HG03354 (cell line): ENCODE data around the gene ASCL5.
A peak's percentile ranks its signal among the peaks of the same experiment; 100 is the strongest.

Source experiments
- ATAC-seq: cut with Tn5 transposase; IDR thresholded peaks from one replicate; pipeline ENCODE4 v1.9.1; 2021; ENCODE audit warnings: mild to moderate bottlenecking; ENCODE audit not compliant: unreplicated experiment, poor library complexity, severe bottlenecking

The ASCL5 gene

GRCh38 chr1:201138311-201138840 is 11.4 kb upstream of the ASCL5 start:
- ATAC-seq, result no peak

GRCh38 chr1:201137579-201138310 is 10.8 kb upstream of the ASCL5 start:
- no peak for ATAC-seq

DNA sequence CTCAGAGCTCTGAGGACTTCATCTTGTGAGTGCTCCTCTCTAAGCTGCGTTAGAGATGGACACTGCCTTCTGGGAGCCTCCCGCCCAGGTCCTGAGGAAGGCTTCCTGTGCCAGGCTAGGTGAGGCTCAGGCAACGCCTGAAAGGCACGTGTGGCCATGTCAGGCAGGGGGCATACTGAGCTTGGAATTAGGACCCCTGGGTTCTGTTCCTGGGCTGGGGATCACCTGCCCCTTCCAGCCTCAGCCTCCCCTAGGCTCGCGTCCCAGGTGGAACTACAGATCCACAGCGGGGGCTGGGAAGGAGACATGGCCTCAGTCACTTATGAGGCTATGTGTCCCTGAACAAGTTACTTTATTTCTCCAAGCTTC is 10.0 kb upstream of the ASCL5 start:
- no peak for ATAC-seq

GRCh38 chr1:201136355-201137023 is 9.5 kb upstream of the ASCL5 start:
- no peak for ATAC-seq

DNA sequence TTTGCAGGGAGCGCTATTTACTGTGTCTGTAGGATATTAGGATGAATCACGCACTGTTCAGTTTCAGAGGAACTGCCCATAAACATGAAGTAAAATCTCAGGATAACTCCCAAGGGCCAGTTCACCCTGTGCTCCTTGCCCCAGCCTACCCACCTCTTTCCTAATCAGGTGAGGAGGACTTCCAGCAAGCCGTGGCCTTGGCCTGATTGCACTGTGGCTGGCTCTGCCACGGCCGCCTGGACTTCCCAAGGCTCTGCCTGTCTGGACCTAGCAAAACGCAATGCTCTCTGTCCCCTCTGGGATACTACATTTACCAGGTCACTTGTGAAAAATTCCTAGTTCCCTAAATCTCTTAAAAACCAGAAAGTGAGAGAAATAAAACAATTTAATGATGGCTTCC is 7.4 kb upstream of the ASCL5 start:
- ATAC-seq, result no peak

DNA sequence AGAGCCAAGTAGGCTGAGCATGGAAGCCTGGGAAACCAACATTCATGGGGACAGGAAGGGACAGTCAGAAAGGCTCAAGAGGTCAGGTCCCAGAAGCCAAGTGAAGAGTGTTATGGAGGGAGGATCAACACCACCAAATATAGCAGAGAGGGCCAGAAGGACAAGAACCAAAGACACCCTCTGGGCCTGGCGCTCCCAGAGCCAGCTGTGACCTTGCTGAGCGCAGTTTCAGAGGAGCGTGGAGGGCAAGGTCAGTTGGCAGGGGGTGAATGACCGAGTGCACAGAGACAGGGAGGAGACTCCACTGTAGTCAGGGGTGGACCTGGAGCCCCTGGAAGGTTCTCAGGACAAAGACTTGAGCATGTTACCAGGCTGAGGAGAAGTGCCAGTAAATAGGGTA is 4.4 kb upstream of the ASCL5 start:
- ATAC-seq, result no peak

- ATAC-seq, result no peak
Measured at GRCh38 chr1:201128962-201129361, 2.0 kb upstream of the ASCL5 start.

DNA sequence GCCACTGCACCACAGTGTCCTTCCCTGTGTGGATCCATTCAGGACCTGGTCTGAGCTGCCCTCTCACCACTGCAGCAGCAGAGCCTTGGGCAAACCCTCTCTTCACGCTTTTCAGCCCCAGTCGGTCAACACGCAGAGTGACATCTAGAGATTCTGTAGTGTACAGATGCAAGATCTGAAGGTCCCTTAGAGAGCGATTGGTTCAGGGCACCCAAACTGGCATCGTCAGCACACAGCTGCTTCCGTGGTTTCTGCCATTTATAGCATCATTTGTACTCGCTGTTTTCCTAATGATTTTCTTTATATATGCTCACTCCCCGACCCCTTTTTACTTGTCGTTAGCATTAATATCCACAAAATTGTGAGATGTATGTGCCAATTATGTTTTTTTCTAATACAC is 1.5 kb upstream of the ASCL5 start:
- ATAC-seq, result no peak

DNA sequence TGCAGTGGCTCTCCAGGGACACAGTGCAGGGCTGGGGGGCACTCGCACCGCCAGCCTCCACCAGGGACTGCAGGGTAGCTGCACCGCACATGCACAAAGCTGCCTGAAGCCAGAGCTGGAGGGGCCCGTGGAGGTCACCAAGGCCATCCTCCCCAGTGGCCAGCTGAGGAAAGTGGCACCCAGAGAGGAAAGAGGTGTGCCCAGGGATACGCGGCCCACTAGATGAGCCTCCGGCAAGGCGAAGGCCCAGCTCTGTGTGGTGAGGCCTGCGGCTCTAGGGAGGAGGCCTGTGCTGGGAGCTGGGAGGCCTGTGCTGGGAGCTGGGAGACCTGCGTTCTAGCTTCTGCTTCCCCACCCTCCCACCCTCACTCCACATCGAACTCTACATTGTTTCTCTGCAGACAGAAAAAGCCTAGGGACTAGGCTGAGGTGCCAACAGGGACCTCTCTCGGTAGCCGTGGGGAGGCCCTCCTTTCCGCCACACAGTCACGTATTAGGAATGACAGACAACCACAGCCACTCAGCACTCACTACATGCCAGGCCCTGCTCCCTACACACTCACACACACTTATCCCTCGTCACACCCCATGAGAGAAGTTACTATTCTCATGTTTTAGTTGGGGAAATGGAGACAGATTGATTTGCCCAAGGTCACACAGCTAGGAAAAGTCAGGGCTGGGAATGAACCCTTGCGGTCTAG is 921 bp upstream of the ASCL5 start:
- no peak for ATAC-seq

DNA sequence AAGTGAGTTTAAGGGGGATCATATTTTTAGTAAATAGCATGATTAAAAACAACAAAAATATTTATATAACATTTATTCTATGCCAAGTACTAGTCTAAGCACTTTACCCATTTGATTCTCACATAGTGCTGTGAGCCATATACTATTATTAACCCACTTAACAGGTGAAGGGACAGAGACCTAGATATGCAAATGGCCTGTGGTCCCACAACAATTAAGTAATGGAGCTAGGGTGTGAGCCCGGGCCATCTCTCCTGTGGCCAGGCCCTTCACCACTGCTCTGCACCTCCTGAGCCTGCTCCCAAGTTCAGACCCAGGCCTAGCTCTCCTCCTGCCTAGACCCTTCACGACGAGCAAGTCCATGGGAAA is 537 bp downstream of the ASCL5 start:
- no peak for ATAC-seq

- no peak for ATAC-seq
Measured at GRCh38 chr1:201125800-201126199, 1.2 kb downstream of the ASCL5 start.

GRCh38 chr1:201125019-201125418 is 2.0 kb downstream of the ASCL5 start:
- no peak for ATAC-seq

- no peak for ATAC-seq
Measured at GRCh38 chr1:201123866-201124265, 3.1 kb downstream of the ASCL5 start.

- no peak for ATAC-seq
Measured at GRCh38 chr1:201122321-201122957, 4.5 kb downstream of the ASCL5 start.

GRCh38 chr1:201119206-201120197 is 7.5 kb downstream of the ASCL5 start:
- no peak for ATAC-seq

- no peak for ATAC-seq
Measured at GRCh38 chr1:201116091-201116490, 10.9 kb downstream of the ASCL5 start.

DNA sequence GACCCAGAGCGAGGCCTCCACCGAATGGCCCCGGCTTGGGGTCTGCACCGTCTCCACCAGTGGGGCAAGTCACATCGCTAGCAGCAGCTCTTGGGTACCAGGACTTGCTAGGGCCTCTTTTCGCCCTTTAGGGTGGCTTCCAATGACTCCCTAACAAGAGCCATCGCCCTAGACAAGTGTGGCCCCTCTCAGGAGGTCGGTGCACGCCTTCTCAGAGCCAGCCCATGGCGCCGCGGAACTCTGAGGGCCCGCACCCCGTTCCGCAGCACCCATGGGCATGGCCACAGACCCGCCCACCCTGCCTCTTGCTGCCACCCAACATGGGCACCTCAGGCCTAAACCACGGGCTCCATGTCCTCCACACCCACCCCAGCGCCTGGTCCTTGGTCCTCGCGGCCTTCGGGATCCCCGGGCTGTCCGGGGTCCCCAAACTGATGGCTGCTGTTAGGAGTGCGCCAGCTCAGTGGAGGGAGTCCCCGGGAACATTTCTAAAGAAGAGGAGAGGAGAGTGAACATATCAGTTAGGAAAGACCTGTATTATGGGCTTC is 11.5 kb downstream of the ASCL5 start:
- no peak for ATAC-seq

DNA sequence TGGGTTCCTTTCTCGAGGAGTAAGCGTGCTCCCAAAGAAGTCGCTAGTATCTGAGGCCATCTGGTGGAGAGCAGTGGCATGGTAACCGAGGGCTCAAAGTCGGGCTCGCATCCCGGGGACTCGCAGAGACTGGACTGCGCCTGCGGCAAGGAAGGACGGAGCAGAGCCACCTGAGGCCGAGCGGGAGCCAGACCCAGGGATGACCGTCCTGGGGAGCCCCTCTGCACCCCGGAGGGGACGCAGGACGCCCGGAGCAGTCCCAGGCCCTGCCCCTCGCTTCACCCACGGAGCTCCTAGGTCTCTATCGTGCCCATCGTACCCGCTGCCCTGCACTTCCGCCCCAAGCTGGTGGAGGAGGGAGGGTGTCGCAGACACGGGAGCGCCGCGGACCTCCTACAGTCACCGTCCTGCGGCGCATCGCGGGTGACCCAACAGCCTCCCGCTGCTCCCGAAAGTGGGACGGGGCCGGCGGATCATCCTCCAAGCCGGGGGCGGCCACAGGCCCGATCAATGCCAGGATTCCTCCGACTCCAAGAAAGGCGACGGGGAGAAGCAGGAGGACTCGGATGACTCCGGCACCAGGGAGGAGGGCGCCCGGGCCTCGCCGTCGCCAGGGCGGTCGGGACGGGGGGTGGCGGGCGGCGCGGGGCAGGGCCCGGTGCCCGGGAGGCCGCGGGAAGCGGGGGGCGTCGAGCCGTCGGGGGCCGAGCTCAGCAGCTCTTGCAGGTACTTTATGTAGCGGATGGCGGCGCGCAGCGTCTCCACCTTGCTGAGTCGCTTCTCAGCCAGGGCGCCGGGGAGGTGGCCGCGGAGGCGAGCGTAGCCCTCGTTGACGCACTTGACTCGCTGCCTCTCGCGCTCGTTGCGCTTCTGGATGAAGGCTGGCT is 12.5 kb downstream of the ASCL5 start:
- peak; percentile 93 for ATAC-seq
